ENCODE results near the gene METTL1. TPM values are rescaled to one million over a fixed set of nuclear protein-coding genes. Genes with fewer than 3 reads are reported as not detected.
A peak's percentile ranks its signal among the peaks of the same experiment; 100 is the strongest.

METTL1 gene
- total RNA-seq, 6 donors from 2014 or later: 1.3 to 30.2 (median 16.9) TPM

DNA sequence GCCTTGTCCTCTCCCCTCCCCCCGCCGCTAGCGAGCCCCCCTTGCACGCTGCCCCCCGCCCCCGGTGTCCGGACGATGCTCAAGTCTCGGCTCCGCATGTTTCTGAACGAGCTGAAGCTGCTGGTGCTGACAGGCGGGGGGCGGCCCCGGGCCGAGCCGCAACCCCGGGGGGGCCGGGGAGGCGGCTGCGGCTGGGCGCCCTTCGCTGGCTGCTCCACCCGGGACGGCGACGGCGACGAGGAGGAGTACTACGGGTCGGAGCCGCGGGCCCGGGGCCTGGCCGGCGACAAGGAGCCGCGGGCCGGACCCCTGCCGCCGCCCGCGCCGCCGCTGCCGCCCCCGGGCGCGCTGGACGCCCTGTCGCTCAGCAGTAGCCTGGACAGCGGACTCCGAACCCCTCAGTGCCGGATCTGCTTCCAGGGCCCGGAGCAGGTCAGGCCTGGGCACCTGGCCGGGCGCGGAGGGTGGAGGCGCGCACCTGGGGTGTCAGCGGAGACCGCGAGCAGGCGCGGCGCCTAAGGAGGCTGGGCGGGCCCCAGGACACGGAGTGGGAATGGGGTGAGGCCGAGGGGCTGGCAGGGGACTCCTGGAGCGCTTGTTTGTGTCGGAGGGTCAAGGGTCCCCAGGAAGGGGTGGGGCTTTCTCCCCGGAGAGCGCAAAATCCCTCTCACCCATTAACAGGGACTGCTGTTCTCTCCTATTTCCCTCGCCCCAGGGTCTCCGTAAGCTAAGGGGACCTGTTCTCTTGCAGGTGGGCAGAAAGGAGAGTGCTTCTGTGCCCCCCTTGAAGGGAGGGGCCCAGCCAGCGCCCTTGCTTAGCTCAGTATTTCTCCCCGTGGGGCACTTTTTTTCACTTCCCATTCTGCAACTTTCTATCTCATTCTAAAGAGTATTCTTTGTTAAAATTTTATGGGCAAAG lies 16.2 kb downstream of the METTL1 start:
- DNase-seq (peak; percentile 48 to 90), ATAC-seq (ENCODE audit: low FRiP score in 2 of 2) (no peak)
- Histone ChIP-seq H3K27me3 (no peaks in the 10 kb centered on the region), H3K36me3 (peaks cover 0 to 16% (median 12%) of the 10 kb centered on the region in 4 donors), H3K27ac (peak overlapping the region; percentile 81 to 91 (median 82)), H3K9me3 (no peaks in the 10 kb centered on the region), H3K4me1 (peaks cover 22 to 51% (median 47%) of the 10 kb centered on the region in 4 donors), H3K4me3 (peak overlapping the region; percentile 53 to 90 (median 86))
- 3 to 9% methylated on average over 4 to 33 of the region's 76 CpGs for WGBS, 2 donors
- TF ChIP-seq POLR2A (IDR thresholded peaks at IDR 0.05) (peak in 1 of 4 donors; percentile 49), POLR2AphosphoS5 (IDR thresholded peaks at IDR 0.05) (no peak)
- TF ChIP-seq, protein P1, sequence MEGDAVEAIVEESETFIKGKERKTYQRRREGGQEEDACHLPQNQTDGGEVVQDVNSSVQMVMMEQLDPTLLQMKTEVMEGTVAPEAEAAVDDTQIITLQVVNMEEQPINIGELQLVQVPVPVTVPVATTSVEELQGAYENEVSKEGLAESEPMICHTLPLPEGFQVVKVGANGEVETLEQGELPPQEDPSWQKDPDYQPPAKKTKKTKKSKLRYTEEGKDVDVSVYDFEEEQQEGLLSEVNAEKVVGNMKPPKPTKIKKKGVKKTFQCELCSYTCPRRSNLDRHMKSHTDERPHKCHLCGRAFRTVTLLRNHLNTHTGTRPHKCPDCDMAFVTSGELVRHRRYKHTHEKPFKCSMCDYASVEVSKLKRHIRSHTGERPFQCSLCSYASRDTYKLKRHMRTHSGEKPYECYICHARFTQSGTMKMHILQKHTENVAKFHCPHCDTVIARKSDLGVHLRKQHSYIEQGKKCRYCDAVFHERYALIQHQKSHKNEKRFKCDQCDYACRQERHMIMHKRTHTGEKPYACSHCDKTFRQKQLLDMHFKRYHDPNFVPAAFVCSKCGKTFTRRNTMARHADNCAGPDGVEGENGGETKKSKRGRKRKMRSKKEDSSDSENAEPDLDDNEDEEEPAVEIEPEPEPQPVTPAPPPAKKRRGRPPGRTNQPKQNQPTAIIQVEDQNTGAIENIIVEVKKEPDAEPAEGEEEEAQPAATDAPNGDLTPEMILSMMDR (IDR thresholded peaks at IDR 0.05): peak in 2 of 6 experiments; percentile 7 to 24

DNA sequence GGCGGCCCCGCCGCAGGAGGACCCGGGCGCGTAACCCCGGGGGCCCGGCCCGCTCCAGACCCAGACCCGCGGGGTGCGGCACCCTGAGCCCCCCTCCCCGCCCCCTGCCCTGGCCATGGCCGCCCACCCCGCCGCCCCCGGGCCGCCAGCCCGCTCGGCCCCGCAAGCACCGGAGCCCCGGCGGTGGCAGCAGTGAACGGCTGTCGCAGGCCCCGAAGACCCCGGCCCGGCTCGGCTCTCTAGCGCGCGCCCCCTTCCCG lies 16.8 kb downstream of the METTL1 start:
- peaks cover 22 to 56% (median 48%) of the 10 kb centered on the region in 4 donors for H3K4me1 ChIP-seq
- H3K27ac ChIP-seq: peak overlapping the region; percentile 81 to 91 (median 82)
- H3K27me3 ChIP-seq: no peaks in the 10 kb centered on the region
- WGBS, 2 donors: 0% methylated on average over 3 of the region's 34 CpGs; no CpG with 5 or more reads in 1 of the 2 donors
- H3K4me3 ChIP-seq: peak overlapping the region; percentile 53 to 90 (median 86)
- H3K36me3 ChIP-seq: peaks cover 0 to 20% (median 15%) of the 10 kb centered on the region in 4 donors
- H3K9me3 ChIP-seq: no peaks in the 10 kb centered on the region
- no peak for TF ChIP-seq POLR2AphosphoS5 (IDR thresholded peaks at IDR 0.05)
- TF ChIP-seq, protein P1 (IDR thresholded peaks at IDR 0.05): no peak
- no peak for TF ChIP-seq EP300 (IDR thresholded peaks at IDR 0.05)
- TF ChIP-seq POLR2A (IDR thresholded peaks at IDR 0.05): no peak
- DNase-seq: no peak
- no peak for ATAC-seq (ENCODE audit: low FRiP score in 2 of 2)

DNA sequence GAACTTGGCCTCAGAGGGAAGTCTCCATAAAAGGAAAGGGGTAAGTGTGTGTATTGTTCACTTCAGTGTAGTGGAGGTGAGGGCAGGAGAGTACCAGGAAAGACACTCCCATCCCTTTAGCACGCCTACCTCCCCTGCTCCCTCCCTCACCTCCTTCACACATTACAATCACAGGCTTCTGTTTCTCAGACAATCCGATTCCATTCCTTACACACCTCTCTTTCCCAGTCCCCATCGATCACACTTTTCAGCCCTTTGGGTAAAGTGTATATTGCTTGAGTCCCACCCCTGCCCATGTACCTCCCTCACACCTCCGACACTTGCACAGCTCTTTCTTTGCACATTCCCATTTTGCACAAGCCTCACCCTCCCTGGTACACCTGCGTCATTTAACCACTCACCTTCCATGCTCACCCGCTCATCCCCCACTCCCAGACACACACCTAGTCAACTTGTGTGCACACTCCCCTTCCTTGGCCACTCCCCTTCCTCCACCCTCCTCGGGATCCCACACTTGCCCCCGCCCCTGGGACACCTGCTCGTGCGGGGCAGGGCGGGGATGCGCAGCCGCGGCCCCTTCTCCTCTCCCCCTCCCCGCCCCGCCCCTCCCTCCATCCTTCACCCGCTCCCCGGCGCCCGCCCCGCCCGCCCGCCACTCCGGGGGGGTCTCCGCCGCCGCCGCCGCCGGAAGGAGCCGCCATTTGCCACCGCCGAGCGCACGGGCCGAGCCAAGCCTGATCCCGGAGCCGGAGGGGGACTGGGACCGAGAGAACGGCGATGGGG lies 17.3 kb downstream of the METTL1 start, which contains the start of gene MARCHF9:
MARCHF9 (plus strand) TSS at position 693 of the 783 bp plus-strand sequence. CDS start 426 bp downstream, outside the sequence.
- Histone ChIP-seq H3K4me1 (peaks cover 22 to 56% (median 48%) of the 10 kb centered on the region in 4 donors), H3K4me3 (peak within 1 kb of the TSS; percentile 53 to 90 (median 86)), H3K36me3 (peaks cover 0 to 24% (median 17%) of the 10 kb centered on the region in 4 donors), H3K9me3 (no peaks in the 10 kb centered on the region), H3K27me3 (no peaks in the 10 kb centered on the region), H3K27ac (peak within 1 kb of the TSS; percentile 81 to 91 (median 82))
- 1 to 2% methylated on average over 11 to 24 of the region's 41 CpGs for WGBS, 2 donors
- peak; percentile 90 for DNase-seq
- peak in 1 of 2 donors; percentile 64 for ATAC-seq (ENCODE audit: low FRiP score in 2 of 2)
- no peak for TF ChIP-seq POLR2AphosphoS5 (IDR thresholded peaks at IDR 0.05)
- TF ChIP-seq, protein P1 (IDR thresholded peaks at IDR 0.05): no peak
- TF ChIP-seq EP300 (IDR thresholded peaks at IDR 0.05): no peak
- TF ChIP-seq POLR2A (IDR thresholded peaks at IDR 0.05): peak in 1 of 4 donors; percentile 29

DNA sequence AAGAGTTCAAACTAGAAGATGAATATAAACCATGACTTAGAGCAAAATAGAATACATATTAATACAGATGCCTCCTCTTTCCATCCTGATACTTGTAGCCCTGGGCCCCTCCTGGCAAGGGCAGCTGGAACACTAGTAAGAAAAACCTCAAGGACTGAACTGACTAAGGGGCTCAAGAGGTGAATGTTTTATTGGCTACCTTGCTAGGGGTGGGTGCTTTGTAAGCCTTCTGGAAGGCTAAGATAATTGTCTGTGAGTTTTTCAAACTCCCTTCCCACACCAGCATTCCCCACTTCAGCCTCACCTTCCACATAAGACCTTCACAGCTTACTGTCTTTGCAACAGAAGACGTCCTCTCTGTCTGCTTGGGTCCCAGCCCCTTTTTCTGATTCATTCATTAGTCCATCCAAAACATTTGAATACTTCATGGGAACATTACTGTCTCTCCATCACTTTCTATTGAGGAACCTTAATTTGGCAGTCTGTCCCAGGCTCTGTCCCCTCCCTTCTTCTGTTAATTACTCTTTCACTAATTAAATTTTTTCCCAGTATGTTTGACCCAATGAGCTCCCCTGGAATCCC lies 18.1 kb downstream of the METTL1 start:
- no peaks in the 10 kb centered on the region for H3K9me3 ChIP-seq
- no peak for ATAC-seq (ENCODE audit: low FRiP score in 2 of 2)
- WGBS, 2 donors: 22 to 26% methylated on average over 1 of the region's 1 CpG
- H3K4me1 ChIP-seq: peaks cover 22 to 56% (median 48%) of the 10 kb centered on the region in 4 donors
- no peak overlapping the region for H3K4me3 ChIP-seq
- H3K27ac ChIP-seq: peak overlapping the region in 2 of 4 donors; percentile 81 to 91
- TF ChIP-seq POLR2AphosphoS5 (IDR thresholded peaks at IDR 0.05) (no peak), EP300 (IDR thresholded peaks at IDR 0.05) (no peak), POLR2A (IDR thresholded peaks at IDR 0.05) (no peak)
- TF ChIP-seq, protein P1 (IDR thresholded peaks at IDR 0.05): no peak
- peaks cover 0 to 28% (median 21%) of the 10 kb centered on the region in 4 donors for H3K36me3 ChIP-seq
- no peaks in the 10 kb centered on the region for H3K27me3 ChIP-seq
- DNase-seq: no peak
